HepG2 (cell line): ENCODE measurements around the gene IDH3A. TPM values are rescaled to one million over a fixed set of nuclear protein-coding genes. Genes with fewer than 3 reads are reported as not detected.

ENCODE experiments used
- FOXP1 ChIP-seq, 2 experiments: fragments of 450-650 bp in 1 of 2; IDR thresholded peaks; 2 replicates each; pipeline ENCODE4 v1.6.1; 2017 to 2018; ENCODE audit warnings: antibody characterized with exemption in 1 of 2
- polyA plus RNA-seq, 8 experiments: library from polyadenylated mRNA; depleted of rRNA in 3 of 8; stranded (reverse) in 7 of 8; unstranded in 1 of 8; fragments of >200 nt; fragmentation: Illumina TruSeq in 4 of 8; extraction: Trizol in 4 of 8; gene quantifications; 2 replicates each; pipeline versions ENCODE4 v1.2.1 to v1.2.3, GENCODE V29; 2011 to 2016; ENCODE audit warnings: low read depth in 4 of 8, missing spikeins in 1 of 8, mixed read lengths in 1 of 8; ENCODE audit not compliant: insufficient read depth in 1 of 8
- total RNA-seq, 5 experiments: library from RNA; depleted of rRNA; stranded (reverse); fragments of >200 nt; fragmentation: Illumina TruSeq; extraction: Trizol; gene quantifications; 2 replicates each; pipeline ENCODE4 v1.2.3, GENCODE V29; 2016; ENCODE audit warnings: low read depth in 1 of 5
- TF ChIP-seq, protein P1 (sequence below): IDR thresholded peaks from 2 replicates; pipeline ENCODE4 v1.6.1; 2016; ENCODE audit warnings: low read depth, missing genetic modification reagents, missing compliant biosample characterization
- TF ChIP-seq, protein P2 (sequence below): IDR thresholded peaks from 2 replicates; pipeline ENCODE4 v1.6.1; 2016; ENCODE audit warnings: missing genetic modification reagents, missing compliant biosample characterization
- TF ChIP-seq, protein P3 (sequence below): sonication (generic); formaldehyde crosslinking; conservative IDR thresholded peaks from 2 replicates; pipeline ENCODE4 v1.8.1; 2023; ENCODE audit warnings: missing genetic modification reagents
- TF ChIP-seq, protein P4 (sequence below): sonication (generic); formaldehyde crosslinking; IDR thresholded peaks from 2 replicates; pipeline ENCODE4 v1.5.0; 2020; ENCODE audit warnings: mild to moderate bottlenecking, missing genetic modification reagents

Gene IDH3A
- total and polyA plus RNA-seq, 2 of the 13 experiments (the other 11 are each of a cell fraction or from before 2014, with no cell fraction given) = 40.7 to 50.7 TPM

DNA sequence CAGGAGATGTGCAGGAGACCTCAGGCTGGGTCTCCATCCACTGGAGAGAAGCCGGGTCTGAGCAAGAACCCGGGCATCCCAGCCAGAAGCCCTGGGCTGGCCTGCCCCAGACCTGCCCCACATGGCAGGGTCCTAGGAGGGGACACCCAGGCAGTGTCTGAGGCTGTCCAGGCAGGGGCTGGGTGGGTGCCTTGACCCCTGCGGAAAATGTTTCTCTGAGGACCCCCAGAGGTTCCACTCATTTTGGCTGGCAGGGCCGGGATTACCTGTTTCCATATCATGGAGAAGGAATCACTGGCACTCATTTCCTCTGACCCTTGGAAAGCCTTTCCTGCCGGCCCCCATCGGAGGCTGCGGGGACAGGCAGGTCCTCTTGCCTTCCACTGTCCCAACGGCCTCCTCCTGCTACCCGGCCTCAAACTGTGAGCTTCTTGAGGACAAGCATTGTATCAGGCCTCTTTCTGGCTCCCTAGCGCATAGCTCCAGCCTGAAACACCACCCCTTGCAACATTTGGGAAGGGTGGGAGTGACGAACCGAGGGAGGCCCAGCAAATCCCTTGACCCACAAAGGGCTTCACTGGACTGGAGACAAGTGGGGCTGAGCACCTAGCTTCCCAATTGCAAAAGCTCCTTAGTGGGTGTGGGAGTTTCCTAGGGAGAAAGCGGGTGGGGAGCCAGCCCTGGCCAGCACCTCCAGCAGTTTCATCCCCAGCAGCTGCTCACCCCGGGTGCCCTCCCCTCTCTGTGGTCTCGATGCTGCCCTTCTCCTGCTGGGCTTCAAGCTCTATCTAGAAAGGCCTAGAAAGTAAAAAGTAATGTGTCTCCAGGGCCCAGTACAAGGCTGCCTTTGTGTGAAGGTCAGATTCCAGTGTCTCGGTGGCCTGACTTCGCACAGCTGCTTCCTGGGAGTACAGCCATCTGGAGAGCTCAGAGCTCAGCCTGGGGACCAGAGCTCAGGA is 55.5 kb downstream of the IDH3A start (continued):
- TF ChIP-seq, protein P1, sequence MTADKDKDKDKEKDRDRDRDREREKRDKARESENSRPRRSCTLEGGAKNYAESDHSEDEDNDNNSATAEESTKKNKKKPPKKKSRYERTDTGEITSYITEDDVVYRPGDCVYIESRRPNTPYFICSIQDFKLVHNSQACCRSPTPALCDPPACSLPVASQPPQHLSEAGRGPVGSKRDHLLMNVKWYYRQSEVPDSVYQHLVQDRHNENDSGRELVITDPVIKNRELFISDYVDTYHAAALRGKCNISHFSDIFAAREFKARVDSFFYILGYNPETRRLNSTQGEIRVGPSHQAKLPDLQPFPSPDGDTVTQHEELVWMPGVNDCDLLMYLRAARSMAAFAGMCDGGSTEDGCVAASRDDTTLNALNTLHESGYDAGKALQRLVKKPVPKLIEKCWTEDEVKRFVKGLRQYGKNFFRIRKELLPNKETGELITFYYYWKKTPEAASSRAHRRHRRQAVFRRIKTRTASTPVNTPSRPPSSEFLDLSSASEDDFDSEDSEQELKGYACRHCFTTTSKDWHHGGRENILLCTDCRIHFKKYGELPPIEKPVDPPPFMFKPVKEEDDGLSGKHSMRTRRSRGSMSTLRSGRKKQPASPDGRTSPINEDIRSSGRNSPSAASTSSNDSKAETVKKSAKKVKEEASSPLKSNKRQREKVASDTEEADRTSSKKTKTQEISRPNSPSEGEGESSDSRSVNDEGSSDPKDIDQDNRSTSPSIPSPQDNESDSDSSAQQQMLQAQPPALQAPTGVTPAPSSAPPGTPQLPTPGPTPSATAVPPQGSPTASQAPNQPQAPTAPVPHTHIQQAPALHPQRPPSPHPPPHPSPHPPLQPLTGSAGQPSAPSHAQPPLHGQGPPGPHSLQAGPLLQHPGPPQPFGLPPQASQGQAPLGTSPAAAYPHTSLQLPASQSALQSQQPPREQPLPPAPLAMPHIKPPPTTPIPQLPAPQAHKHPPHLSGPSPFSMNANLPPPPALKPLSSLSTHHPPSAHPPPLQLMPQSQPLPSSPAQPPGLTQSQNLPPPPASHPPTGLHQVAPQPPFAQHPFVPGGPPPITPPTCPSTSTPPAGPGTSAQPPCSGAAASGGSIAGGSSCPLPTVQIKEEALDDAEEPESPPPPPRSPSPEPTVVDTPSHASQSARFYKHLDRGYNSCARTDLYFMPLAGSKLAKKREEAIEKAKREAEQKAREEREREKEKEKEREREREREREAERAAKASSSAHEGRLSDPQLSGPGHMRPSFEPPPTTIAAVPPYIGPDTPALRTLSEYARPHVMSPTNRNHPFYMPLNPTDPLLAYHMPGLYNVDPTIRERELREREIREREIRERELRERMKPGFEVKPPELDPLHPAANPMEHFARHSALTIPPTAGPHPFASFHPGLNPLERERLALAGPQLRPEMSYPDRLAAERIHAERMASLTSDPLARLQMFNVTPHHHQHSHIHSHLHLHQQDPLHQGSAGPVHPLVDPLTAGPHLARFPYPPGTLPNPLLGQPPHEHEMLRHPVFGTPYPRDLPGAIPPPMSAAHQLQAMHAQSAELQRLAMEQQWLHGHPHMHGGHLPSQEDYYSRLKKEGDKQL (CRISPR knock-in tag) = no peak
- TF ChIP-seq, protein P2, sequence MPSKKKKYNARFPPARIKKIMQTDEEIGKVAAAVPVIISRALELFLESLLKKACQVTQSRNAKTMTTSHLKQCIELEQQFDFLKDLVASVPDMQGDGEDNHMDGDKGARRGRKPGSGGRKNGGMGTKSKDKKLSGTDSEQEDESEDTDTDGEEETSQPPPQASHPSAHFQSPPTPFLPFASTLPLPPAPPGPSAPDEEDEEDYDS (CRISPR knock-in tag) = no peak
- no peak for TF ChIP-seq FOXP1 (IDR thresholded peaks at IDR 0.05)
- no peak for TF ChIP-seq FOXP1 (CRISPR knock-in tag; IDR thresholded peaks at IDR 0.05)
- TF ChIP-seq, protein P3, sequence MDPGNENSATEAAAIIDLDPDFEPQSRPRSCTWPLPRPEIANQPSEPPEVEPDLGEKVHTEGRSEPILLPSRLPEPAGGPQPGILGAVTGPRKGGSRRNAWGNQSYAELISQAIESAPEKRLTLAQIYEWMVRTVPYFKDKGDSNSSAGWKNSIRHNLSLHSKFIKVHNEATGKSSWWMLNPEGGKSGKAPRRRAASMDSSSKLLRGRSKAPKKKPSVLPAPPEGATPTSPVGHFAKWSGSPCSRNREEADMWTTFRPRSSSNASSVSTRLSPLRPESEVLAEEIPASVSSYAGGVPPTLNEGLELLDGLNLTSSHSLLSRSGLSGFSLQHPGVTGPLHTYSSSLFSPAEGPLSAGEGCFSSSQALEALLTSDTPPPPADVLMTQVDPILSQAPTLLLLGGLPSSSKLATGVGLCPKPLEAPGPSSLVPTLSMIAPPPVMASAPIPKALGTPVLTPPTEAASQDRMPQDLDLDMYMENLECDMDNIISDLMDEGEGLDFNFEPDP = no peak
- TF ChIP-seq, protein P4, sequence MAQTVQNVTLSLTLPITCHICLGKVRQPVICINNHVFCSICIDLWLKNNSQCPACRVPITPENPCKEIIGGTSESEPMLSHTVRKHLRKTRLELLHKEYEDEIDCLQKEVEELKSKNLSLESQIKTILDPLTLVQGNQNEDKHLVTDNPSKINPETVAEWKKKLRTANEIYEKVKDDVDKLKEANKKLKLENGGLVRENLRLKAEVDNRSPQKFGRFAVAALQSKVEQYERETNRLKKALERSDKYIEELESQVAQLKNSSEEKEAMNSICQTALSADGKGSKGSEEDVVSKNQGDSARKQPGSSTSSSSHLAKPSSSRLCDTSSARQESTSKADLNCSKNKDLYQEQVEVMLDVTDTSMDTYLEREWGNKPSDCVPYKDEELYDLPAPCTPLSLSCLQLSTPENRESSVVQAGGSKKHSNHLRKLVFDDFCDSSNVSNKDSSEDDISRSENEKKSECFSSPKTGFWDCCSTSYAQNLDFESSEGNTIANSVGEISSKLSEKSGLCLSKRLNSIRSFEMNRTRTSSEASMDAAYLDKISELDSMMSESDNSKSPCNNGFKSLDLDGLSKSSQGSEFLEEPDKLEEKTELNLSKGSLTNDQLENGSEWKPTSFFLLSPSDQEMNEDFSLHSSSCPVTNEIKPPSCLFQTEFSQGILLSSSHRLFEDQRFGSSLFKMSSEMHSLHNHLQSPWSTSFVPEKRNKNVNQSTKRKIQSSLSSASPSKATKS (CRISPR knock-in tag) = no peak
